HG02610 (cell line): ENCODE results near the gene IBSP.

Experiments
- ATAC-seq: cut with Tn5 transposase; IDR thresholded peaks from one replicate; pipeline ENCODE4 v1.9.1; 2021; ENCODE audit warnings: mild to moderate bottlenecking, moderate library complexity; ENCODE audit not compliant: unreplicated experiment

The IBSP gene, protein sequence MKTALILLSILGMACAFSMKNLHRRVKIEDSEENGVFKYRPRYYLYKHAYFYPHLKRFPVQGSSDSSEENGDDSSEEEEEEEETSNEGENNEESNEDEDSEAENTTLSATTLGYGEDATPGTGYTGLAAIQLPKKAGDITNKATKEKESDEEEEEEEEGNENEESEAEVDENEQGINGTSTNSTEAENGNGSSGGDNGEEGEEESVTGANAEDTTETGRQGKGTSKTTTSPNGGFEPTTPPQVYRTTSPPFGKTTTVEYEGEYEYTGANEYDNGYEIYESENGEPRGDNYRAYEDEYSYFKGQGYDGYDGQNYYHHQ

DNA sequence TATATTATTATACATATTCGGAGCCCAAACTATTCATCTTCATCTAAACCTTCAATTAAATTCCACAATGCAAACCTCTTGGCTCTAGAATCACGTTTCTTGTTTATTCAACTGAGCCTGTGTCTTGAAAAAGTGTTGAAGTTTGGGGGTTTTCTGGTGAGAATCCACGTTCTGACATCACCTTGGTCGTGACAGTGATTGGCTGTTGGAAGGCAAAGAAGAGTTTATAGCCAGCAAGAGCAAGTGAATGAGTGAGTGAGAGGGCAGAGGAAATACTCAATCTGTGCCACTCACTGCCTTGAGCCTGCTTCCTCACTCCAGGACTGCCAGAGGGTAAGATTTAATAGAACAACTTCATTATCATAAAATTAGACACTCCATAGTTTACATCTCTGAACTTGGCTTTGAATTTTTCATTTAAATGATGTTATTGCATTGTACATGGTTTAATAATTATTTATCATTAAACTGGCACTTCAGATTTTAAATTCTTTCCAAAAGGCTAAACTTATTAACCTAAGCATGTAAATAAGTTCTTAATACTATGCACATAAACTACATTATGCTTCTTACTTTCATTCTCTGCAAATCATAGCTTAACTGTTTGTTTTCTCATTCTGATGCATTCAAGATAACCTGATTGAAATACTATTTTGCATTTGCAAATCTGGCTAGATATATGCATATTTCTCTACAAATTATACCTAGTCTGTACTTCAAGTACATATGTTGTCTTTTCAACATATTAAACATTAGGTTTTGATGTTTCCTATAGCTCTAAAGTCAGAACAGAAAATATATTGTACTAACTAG, at the start of gene IBSP:
TSS of gene IBSP (plus strand) at position 254 of the 813 bp plus-strand sequence. CDS start 2,808 bp downstream, outside the sequence.
- ATAC-seq, result no peak

DNA sequence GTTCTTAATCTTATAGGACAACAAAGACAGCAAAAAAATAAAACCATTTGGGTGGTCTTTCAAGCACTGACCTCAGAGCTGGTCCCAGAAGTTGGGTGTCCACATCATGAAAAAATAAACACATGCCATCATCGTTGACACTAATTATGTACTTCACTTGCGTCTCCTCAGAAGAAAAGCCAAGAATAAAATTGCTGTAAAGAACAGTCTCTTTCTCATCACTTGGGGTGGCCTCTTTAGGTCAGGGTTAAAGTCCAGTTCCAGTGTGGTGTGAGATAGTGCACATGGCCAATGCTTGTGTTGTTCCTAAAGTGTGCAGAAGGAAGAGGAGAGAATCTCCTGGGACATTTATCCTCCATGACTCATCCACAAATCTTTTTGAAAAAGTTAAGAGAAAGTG, 49.5 kb upstream of the IBSP start:
- ATAC-seq, result no peak

DNA sequence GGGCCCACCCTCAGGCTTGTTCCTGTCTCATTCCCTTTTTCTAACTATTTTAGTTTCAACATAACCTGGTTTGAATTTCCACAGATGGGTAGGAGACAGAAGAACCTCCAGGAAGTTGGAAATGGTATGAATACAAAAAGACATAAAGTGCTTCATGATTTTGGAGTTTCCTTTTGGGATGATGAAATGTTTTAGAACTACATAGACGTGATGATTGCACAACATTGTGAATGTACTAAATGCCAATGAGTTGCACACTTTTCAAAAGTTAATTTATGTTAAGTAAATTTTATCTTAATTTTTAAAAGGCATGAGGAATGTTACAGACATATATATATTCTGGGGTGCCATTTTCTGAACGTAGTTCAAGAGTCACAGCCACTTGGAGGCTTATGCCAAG, 41.1 kb upstream of the IBSP start:
- ATAC-seq, result no peak

DNA sequence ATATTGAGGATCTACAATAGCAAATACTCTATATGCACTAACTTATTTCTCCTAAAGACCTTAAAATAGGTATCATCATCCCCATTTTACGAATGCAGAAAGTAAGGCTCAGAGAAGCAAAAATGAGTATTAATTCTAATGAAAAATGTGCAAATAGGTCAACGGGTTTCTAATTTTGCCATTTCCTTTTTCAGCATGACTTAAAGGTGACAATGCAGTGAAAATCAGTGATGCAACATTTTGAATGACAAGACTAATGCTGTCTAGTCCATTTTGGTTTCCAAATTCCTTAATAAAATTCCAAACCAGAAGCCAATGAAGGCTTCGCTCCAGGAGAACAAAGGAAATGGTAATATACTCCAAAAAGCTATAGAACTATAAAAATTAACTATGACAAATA, 37.0 kb upstream of the IBSP start:
- ATAC-seq, result no peak

DNA sequence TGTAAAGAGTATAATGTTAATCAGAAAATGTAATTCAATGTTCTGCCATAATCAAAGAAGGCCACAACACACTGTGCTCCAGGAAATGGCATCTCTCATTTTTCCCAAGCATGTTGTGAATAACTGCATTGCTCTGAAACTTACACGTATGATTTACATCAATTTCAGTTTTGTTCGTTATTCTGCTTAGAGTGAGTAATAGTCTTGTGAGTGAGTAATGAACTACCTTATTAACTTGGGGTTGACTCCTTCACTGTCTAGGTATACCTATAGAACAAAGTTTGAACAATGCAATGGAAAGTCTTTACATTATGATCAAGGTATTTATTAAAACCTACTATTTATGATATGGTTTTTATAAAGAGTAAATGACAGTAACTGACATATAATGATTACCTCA, 17.8 kb upstream of the IBSP start:
- ATAC-seq, result no peak

DNA sequence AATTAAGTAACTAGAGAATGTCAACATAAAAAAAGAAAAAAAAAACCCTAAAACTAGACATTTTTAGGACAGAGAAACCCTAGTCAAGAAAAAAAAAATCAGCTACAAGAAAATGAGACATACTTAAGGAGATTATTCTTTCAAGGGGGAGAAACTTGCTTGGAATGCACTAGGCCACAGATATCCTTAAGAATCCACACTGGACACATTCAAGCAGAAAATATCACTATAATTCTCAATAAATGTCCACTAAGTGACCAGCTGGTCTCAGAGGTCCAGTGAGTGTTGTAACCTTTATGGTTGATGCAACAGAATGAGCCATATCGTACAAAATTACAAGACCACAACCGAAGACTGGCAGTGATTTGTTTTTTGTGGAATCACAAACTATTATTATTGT, 15.6 kb upstream of the IBSP start:
- ATAC-seq, result no peak

DNA sequence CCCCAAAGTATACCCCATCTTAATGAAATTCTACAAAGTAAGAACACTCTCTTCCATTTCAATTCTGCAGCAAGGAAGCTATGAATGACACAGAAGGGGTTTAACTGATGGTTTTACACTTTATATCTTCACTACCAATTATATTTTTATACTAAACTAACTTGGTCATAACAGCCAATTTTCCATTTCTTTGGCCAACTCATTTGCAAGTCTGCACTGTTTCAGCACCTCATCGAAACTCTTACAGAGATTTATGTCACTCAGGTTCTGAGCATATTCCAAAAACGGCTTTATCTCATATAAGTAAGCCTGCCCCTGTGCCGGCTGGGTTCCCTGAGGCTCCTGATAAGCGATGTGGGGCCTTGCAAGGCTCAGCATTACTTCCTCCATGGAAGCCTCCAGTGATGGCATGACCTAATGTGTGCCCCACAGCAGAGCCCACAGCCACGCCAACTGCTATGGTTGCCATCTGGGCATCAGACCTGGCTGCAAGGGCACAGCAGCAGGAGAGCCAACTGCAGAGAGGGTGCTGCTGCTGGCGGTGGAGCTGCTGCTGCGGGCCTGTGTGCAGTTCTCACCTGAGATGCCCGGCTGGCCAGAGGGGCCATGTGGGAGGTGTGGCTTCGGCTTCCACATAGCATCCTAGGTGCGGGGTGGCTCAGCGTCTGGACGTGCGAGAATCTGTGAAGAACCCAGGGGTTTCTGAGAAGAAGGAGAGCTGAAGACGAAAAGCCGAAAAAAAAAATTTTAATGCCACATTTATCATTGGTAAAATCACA, 13.4 kb upstream of the IBSP start:
- no peak for ATAC-seq

DNA sequence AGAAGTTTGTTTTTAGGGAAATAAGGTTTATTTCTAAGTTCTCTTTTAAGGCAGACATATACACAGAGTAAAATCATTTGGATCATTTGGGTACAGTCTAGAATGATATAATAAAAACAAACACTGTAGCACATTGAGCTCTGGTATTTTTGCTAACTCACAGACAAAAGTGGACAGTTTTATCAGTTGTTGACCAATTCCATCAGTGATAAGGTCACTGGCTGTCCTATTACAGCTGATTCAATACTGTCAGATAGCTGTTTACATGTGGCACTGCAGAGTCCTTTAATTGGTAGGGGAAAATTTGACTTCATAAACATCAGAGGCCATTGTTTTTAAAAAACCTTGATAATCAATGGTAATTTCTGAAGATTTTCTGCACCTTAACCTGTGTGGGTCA, 3.5 kb downstream of the IBSP start:
- ATAC-seq, result no peak

DNA sequence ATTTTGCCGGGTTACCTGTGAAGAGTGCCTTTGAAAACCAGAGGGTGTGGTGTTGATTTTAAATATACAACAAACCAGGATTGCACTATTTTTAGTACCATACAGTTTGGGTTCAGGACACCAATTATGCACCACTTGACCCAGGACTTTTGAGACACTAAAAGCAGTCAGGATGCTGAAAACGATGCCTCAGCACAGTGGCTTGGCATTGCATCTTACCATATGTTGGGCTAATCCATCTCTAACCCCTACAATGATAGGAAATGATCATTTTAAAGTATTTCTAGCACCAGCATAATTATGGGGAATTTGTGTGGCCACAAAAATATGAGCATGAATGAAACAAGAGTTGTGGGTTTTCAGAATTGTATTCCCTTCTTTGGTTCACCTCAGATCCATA, 4.1 kb downstream of the IBSP start:
- ATAC-seq, result no peak

DNA sequence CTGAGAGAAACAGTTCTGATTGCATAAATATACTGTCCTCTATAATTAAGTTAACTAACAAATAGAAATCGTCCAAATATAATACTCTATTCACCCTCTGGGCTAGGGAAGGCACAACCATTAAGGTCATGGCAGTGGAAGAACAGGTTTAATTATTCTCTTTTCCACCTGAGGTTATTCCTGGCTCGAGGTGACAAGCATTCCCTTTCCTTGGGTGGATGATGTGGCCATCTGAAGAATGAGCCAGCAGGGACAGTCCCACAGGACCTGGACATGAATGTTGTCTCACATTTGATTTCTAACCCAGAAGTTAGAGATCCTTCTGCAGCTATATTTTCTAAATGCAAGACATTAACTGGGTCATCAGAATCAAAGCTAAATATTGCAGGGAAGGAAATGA, 5.5 kb downstream of the IBSP start:
- no peak for ATAC-seq

DNA sequence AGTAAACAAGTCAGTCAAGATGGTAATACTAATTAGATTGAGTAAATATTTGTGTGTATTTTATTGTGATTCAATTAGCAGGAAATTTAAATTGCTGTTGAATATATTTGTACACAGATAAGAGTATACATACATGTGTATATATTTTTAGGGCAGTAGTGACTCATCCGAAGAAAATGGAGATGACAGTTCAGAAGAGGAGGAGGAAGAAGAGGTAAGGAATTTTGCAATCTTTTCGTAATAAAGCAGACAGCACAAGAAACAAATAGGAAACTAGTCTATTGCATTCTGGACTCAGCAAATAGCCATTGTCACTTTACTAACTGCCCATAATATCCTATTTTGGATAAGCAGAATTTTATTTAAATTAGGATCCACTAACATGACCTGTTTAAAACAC, 6.6 kb downstream of the IBSP start:
- no peak for ATAC-seq

DNA sequence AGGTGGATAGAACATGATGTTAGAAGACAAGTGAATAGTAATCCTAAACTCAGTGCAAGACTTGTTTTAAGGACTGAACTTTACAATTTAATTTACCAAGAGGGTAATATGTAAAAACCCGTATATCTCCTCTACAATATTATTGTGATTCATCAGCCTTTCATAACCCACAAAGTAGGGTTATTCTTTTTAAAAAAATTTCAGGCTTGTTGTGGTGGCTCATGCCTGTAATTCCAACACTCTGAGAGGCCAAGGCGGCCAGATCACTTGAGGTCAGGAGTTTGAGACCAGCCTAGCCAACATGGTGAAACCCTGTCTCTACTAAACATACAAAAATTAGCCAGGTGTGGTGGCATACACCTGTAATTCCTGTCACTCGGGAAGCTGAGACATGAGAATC, 7.2 kb downstream of the IBSP start:
- ATAC-seq, result no peak

DNA sequence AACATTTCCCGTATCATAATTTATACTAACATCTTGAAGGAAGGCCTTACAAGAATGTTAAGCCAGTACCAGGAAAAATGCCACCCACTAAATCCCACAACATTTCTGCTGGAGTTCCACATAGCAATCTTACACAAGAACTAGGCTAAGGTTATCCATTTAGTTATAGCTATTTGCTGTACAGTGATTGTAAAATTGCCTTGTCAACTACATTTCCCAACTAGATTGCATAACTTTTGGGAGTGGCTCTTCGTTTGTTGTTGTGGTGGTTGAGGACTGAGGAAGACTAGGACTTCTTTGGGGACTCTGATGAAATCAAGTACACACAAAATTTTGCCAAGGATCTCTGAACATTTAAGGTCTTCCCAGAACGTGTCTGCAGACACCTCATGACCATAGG, 8.0 kb downstream of the IBSP start:
- no peak for ATAC-seq

DNA sequence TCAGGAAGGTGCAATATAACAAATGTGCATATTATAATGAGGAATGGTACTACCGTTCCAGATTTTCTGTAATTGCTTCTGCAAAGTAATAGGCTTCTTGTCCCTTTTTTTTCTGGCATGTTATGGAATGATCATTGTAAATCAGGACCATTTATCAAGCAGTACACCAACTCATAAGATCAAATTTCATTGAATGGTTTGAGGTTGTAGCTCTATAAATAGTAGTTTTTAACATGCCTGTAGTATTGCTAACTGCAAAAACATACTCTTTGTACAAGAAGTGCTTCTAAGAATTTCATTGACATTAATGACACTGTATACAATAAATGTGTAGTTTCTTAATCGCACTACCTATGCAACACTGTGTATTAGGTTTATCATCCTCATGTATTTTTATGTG, 12.6 kb downstream of the IBSP start:
- ATAC-seq, result no peak

DNA sequence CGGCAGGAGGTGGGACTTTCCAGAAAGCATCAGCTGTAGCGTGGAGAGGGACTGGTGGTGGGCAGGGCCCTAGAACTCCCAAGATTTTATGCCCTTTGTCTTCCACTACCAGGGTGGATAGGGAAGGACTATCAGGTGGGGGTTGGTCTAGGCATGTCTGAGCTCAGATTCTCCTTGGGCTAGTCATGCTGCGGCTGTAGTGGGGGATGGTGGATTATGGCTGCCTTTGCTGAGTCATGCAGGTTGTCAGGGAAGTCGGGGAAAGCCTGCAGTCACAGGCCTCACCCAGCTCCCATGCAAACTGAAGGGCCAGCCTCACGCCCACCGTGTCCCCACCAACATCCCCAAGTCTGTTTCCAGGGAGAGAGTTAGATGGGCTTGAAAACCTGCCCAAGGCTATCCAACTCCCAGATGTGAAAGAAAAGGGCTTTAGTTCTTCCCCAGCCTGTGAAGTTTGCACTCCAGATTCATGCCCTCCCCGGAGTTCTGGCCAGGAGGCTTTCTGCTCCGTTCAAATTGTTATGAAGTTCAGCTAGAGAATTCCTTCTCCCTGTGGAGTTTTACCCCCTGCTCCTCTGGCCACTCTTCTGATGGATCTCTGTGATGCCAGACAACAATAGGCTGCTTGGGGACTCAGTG, 20.0 kb downstream of the IBSP start:
- no peak for ATAC-seq

DNA sequence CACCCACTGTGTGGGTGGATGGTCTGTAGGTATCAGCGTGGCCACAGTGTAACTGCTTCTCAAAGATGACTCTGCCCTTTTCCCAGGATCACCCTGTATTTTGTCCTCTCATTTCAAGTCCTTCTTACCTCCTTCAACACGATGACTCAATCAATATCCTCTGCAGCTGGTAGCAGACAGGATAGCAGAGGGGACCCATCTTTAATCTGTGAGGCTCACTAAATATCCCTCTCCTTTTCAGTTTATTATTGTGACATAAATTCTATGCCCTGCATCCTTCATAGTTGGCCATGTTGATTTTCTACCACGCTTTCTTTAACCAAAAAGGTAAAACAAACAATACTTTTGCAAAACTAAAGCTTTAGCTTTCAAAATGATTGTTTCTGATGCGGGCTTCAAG, 23.8 kb downstream of the IBSP start:
- ATAC-seq, result no peak

DNA sequence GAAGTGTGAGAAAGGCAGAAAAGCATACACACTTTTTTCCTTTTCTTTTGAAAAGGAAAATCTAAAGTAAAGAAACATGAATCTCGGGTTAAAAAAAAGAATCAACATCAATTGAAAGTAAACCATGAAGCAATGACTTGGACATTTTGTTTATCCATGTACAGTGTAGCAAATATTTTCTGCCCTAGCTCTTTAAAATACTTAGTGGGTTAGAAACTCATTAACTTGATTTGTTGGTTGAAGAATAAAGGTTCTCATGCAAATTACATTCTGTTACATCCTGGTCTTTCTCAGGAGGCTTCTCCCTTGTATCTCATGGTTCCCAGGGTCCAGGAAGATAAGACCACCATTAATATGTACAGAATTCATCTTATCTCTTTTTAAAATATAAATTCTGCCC, 24.4 kb downstream of the IBSP start:
- ATAC-seq, result no peak

DNA sequence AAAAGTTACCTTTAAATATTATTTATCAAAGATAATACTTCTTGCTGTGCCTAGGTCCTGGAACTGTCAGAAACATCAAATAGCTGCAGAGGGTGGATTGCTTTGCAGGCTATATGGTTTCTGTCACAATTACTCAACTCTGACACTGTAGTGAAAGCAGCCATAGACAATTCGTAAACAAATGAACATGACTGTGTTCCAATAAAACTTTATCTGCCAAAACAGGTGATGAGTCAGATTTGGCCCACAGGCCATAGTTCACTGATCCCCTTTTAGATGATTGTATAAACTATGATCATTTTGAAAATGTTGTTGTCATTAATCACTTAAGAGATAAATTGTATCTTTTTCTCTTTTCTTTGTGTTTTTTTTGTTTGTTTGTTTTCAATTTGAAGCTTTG, 25.0 kb downstream of the IBSP start:
- ATAC-seq, result no peak

DNA sequence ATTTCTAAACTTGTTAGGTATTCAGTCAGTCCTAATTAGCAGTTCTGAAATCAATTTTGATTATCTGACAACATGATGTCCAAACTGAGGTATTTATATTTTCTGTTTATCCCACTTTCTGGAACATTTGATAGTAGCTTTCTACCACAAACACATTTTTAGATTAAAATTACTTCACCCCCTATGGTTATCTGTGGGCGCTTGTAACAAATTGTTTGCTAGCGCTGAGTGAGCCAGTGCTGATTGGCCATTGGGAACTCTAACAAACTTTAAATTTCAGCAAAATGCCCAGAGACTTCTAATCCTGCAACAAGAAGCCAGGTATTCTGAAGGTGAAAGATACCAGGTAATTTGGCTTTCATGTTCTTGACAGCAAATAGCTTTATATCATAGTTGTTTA, 33.3 kb downstream of the IBSP start, which contains the start of gene MEPE:
TSS of gene MEPE (plus strand) at position 301 of the 400 bp plus-strand sequence. CDS start 1,746 bp downstream, outside the sequence.
- no peak for ATAC-seq

DNA sequence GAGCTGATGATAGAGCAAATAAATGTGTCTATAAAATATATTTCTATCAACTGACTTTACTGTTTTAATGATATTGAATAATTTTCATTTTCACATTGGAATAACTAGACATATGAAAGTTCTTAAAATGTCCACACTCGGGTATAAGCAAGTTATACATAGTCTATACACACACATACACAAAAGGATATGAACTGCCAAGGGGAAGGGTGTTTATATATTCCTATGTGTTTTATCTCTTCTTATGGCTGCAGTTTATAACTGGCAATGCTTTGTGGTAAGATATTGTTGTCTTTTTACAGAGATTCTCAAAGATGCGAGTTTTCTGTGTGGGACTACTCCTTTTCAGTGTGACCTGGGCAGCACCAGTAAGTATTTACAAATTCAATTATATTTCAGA, 35.0 kb downstream of the IBSP start:
- ATAC-seq, result no peak

DNA sequence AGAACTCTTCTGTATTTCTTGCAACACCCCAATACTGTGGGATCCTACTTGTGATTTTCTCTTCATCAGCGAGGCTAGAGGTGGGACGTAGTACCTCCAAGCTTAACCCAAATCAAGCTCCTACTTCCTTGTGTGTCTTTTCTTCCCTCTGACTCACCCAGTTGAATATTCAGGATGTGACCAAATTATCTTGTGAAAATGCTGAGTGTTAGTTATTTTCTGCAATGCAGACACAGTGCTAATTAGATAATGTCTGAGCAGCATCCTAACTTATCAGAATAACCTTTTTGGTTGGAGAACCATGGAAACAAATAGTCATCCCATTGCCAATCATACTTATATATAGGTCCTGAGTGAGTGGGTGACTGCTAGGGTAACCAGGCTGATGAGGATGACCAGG, 35.8 kb downstream of the IBSP start:
- ATAC-seq, result no peak
